Ramos (cell line): ENCODE measurements around the gene BABAM2.
"Not testable (repeated sequence)": the region's sequence is repeated elsewhere in the genome, so short reads cannot be mapped to it uniquely, and the experiment has no call there.

Experiments
- in situ Hi-C: fragments of 300-500 bp; cut with MboI; formaldehyde crosslinking; loops from one replicate; pipeline ENCODE4 v1.14.3; 2022; ENCODE audit warnings: low sequenced_read_pairs; ENCODE audit not compliant: unreplicated experiment

Gene BABAM2

GRCh38 chr2:28360058-28360717 lies 469.7 kb downstream of the BABAM2 start:
- in situ Hi-C loops: no loop called here

- in situ Hi-C loops: no loop called here
Measured at GRCh38 chr2:28360718-28361293, 470.3 kb downstream of the BABAM2 start.

- in situ Hi-C loops: no loop called here
Measured at GRCh38 chr2:28361991-28362710, 471.6 kb downstream of the BABAM2 start.

GRCh38 chr2:28362991-28363521 lies 472.5 kb downstream of the BABAM2 start:
- in situ Hi-C loops: no loop called here

- in situ Hi-C loops: no loop called here
Measured at GRCh38 chr2:28363686-28364280, 473.3 kb downstream of the BABAM2 start.

- in situ Hi-C loops: no loop called here
Measured at GRCh38 chr2:28364610-28365009, 474.1 kb downstream of the BABAM2 start.

GRCh38 chr2:28365158-28365557 lies 474.6 kb downstream of the BABAM2 start:
- in situ Hi-C loops: no loop called here

GRCh38 chr2:28366149-28366495 lies 475.6 kb downstream of the BABAM2 start:
- in situ Hi-C loops: no loop called here

- in situ Hi-C loops: no loop called here
Measured at GRCh38 chr2:28366496-28367282, 476.2 kb downstream of the BABAM2 start.

GRCh38 chr2:28367667-28368356 lies 477.3 kb downstream of the BABAM2 start:
- in situ Hi-C loops: no loop called here

GRCh38 chr2:28368357-28368798 lies 477.8 kb downstream of the BABAM2 start:
- in situ Hi-C loops: no loop called here

- in situ Hi-C loops: no loop called here
Measured at GRCh38 chr2:28369358-28369757, 478.8 kb downstream of the BABAM2 start.

GRCh38 chr2:28370354-28370753 lies 479.8 kb downstream of the BABAM2 start:
- in situ Hi-C loops: no loop called here

- in situ Hi-C loops: not testable (repeated sequence)
Measured at GRCh38 chr2:28371728-28372127, 481.2 kb downstream of the BABAM2 start.

GRCh38 chr2:28373854-28374253 lies 483.3 kb downstream of the BABAM2 start:
- in situ Hi-C loops: no loop called here

- in situ Hi-C loops: no loop called here
Measured at GRCh38 chr2:28374331-28374730, 483.8 kb downstream of the BABAM2 start.

- in situ Hi-C loops: no loop called here
Measured at GRCh38 chr2:28375236-28375635, 484.7 kb downstream of the BABAM2 start.

GRCh38 chr2:28375742-28376631 lies 485.5 kb downstream of the BABAM2 start:
- in situ Hi-C loops: no loop called here
